GM19452 (cell line): ENCODE results near the gene GNAL.
"Not testable (repeated sequence)": the region's sequence is repeated elsewhere in the genome, so short reads cannot be mapped to it uniquely, and the experiment has no call there.

Source experiments
- ATAC-seq: cut with Tn5 transposase; IDR thresholded peaks from one replicate; pipeline ENCODE4 v1.9.1; 2021; ENCODE audit not compliant: unreplicated experiment

Gene GNAL

DNA sequence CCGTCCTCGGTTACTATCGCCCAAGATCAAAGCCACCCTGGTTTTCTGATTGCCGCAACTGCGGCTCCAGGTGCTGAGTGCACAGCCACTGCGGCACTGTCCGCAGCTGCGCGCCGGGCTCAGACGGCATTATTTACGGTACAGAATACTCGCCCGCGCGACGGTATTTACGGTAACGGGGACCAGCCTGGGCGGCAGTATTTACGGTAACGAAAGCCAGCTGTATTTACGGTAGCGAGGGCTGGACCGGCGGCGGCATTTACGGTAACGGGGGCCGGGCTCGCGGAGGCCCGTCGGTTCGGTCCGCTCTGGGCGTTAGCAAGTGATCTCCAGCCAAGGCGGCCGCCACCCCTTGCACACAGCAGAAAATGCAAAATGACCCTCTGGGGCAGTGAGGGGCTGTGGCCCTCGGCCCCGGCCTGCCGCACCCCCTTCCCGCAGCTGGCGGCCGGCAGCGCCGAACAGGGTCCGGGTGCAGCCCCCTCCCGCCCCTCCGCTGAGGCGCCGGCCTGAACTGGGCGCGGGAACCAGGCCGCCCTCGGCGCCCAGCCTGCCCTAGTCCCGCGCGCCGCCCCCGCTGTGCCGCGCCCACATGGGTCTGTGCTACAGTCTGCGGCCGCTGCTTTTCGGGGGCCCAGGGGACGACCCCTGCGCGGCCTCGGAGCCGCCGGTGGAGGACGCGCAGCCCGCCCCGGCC is at the start of gene GNAL:
TSS of gene GNAL (plus strand) at position 293 of the 697 bp plus-strand sequence. CDS start at position 593, 300 bp downstream.
- ATAC-seq, result peak; percentile 75

DNA sequence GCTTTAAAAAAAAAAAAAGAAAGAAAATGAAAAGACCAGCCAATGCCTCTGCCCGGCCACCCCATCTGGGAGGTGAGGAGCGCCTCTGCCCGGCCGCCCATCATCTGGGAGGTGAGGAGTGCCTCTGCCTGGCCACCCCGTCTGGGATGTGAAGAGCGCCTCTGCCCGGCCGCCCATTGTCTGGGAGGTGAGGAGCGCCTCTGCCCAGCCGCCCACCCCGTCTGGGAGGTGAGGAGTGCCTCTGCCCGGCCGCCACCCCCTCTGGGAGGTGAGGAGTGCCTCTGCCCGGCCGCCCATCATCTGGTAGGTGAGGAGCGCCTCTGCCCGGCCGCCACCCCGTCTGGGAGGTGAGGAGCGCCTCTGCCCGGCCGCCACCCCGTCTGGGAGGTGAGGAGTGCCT is 41.8 kb upstream of the GNAL start:
- ATAC-seq, result not testable (repeated sequence)

DNA sequence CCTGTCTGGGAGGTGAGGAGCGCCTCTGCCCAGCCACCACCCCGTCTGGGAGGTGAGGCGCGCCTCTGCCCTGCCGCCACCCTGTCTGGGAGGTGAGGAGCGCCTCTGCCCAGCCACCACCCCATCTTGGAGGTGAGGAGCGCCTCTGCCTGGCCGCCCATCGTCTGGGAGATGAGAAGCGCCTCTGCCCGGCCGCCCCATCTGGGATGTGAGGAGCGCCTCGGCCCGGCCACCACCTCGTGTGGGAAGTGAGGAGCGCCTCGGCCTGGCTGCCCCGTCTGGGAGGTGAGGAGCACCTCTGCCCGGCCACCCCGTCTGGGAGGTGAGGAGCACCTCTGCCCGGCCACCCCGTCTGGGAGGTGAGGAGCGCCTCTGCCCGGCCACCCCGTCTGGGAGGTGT is 41.3 kb upstream of the GNAL start:
- ATAC-seq, result not testable (repeated sequence)

DNA sequence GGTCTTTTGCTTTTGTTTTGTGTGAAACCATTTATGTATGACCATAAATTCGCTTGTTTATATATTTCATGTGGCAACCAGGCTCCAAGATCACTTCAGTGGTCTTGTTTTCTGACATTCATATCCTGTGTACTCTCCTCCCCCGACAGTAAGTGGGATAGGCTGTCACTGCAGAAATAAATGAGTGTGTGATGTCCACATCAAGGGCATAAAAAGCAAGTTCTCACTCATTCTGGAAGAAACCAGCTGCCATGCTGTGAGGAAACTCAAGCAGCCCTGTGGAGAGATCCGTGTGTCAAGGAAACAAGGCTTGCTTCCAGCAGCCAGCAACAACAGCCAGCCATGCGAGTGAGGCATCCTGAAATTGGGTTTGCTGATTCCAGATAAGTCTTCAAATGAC is 39.2 kb upstream of the GNAL start:
- ATAC-seq, result no peak

DNA sequence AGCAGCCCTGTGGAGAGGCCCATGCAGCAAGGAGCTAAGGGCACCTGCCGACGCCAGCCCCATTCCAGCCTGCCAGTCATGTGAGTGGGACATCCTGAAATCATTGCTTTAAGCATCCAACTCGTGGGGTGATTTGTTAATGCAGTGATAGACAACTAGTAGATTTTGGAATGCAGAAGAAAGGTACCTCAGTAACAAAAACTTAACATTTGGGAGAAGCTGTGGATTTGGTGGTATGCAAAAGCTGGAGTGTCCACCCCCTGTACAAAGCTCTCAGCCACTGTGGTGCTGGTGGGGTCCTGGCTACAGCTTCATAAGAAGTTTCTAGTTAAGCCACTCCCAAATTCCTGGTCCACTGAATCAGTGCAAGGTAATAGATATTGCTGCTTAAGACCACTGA is 37.2 kb upstream of the GNAL start:
- ATAC-seq, result no peak

DNA sequence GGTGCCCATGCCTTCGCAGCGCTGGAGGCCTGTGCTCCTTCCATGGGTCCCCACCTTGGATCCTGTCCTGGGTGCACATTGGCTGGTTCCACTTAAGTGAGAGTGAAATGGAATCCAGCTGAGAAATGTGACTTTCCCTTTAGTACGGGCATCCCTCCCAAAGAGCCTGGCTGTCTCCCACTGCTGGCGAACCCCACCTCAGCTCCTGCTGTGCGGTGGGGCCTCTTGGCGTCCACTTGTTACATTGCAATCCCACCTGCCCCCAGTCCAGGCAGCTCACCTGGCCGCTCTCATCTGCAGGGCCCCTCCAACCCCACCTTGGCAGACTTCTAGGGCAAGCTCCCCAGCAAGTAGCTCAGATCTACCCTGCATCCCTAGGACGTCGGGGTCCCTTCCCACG is 35.5 kb upstream of the GNAL start:
- ATAC-seq, result no peak

DNA sequence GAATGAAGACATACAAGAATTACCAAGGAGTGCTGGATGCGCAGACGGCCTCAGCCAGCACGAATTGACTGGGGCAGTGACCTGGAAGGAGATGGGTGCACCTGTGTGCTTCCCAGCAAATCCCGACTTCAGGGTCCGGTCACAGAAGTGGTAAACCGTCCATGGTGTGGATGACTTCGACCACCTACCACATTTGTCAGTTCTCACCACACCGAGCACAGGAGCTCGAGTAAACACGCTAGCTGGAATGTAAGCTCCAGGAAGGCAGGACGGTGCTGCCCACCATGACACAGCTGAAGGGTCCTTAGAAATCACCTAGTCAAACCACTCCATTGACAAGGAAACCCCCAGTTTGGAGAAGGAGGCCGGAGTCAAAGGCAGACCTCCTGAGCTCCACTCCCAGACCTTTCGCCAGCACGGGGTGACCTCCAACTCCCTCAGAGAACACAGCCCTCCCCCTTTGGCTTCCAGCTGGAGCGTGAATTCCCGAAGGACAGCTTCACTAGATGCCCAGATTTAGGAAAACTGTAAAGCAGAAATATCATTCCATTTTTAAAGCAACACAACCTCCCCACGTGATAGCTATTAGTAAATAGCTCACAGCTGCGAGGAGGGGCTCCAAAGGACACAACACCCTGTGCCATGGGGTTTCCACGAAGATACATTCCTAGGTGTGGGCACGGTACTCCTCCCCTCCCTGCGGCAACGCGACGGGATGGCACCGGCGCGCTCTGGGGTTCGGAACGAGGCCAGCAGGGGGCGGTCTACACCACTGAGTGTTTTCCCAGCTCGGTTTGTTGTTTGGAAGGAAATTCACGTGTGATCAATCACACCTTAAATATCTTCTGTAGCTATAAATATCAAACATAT is 34.1 kb upstream of the GNAL start:
- no peak for ATAC-seq

DNA sequence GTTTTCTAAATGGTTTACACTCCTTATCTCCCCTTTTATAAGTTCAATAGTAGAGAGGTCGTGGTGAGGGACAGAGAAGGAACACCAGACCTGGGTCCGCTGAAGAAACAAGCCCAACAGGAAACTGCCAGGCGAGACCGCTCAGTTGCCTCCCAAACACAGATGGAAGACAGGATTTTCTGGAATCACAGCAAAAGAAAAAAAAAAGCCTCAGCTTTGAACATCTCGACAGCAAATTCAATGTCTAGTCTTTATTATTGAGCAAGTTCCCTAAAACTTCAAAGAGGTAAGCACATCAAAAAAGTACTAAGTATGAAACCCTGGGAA is 33.5 kb upstream of the GNAL start:
- no peak for ATAC-seq

DNA sequence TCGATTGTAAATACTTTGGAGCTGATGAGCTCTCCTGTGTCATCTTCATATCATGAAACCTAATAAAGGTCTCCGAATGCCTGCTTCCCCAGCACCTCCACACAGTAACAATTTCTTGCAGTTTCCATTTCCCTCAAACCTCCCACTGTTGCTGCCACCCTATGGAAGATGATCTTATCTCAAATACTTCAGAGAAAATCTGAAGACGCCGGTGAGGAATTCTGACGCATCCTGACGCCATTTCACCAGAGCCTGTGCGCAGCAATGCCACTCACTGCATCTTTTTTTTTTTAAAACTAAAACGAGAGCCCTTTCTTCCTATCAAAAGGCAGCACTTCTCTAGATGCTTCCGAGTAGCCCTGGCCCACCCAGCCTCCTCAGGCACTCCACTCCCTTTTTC is 31.9 kb upstream of the GNAL start:
- no peak for ATAC-seq

DNA sequence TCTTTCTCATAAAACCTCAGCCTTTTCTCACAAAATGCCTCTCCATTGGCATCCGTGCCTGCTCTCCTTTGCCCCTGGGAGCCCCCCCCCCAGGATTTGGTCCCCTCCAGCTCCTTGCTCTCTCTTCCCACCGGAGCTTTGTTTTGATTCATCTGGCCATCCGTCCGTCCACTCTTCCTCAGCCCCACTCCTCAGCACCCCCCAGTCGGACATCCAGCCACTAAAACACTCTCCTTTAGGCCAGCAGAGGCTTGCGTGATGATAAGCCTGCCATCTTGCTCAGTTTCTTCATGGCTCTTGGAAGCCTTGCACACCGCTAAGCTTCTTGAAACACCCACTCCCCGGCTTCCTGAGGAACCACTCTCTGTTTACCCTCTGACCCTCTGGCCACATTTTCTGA is 31.5 kb upstream of the GNAL start:
- ATAC-seq, result no peak

DNA sequence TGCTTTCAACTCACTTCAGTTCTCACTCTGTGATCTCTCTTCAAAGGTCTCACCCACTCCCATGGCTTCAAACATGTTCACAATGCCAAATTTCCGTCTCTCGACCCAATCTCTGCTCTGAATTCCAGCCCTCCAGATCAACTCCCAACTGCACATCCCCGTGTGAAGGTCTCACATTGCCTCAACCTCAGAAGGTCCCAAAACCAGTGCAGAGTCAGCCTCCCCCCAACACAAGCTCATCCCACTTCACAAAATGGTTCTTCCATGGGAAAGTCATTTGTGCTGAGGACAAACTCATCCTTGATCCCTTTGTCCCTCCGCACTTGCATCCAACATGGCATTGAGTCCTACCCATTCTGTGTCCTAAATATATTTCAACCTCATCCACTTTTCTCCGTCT is 31.0 kb upstream of the GNAL start:
- ATAC-seq, result no peak

DNA sequence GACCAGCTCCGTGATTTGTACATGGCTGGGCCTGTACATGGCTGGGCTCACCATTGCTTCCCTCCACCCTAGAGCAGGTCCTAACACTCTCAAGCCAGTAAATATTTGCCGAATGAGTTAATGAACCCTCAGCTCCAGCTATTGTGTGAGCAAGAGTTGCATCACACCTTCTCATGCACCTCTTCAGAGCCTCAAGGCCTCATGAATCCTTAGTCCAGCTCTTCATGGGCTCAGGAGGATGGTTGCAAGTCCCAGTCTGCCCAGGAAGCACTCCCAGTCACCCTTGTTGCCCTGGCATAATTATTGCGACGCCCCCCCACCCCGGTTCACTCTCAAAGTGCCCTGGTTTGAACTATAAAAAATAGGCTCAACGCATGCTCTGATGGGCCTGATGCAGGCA is 30.1 kb upstream of the GNAL start:
- no peak for ATAC-seq

DNA sequence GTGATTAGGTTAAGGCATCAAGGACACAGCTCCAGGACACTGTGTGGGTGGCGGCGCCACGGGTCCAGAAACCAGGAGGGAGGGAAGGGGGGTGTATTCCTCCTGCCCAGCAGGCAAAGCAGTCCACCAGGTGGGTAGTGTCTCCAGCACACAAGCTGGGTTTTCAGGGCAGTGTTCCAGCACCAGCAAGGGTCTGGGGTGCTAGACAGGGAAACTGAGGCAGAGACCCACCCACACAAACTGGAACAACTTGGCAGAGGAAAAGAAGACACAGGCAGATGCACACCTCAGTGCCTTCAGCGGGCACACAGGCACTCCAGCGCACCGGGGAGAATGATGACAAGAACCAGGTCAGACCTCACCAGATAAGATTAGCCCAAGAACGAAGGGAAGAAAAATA is 28.4 kb upstream of the GNAL start:
- ATAC-seq, result no peak

DNA sequence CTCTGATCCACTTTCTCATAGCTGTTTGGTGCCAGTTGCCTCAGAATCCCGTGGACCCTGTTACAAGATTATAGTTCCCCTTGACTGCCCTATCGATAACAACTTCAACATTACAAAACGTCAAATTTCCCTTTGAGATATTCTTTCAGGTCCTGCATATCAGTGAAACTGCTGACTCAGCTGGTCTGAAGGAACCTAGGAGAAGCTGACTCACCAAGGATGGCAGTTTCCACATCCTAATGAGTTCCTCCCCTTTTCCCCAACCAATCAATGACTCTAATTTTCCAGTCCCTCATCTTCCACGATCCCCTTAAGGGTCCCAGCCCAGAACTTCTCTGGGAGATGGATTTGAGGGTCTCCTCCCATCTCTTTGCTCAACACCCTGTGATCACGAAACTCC is 27.6 kb upstream of the GNAL start:
- no peak for ATAC-seq

DNA sequence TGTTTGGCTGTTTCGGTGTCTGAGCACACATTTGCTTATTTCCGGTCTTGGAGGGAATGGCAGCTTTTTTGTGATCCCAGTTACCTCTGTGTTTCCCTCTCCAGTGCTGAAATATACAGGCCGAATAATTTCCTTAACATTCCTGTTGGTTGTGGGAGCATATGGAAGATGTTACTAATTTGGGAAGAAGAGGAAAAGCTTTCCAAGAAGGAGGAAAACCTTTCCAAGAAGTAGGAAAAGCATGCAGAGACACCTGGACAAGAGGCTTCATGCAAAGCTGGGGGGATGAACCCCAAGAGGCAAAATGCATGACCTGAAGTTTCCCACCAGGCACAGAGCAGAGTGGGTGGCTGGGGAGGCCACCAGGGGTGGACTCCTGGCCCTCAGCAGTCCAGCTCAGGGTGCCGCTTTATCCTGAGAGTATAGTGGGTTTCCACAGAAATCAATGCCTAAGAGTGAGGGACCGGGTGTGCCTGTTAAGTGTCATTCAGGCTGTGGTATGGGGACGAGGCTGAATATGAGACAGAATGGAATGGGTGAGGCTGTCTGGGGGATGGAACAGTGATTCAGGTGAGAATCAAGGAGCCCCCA is 25.5 kb upstream of the GNAL start:
- ATAC-seq, result no peak

DNA sequence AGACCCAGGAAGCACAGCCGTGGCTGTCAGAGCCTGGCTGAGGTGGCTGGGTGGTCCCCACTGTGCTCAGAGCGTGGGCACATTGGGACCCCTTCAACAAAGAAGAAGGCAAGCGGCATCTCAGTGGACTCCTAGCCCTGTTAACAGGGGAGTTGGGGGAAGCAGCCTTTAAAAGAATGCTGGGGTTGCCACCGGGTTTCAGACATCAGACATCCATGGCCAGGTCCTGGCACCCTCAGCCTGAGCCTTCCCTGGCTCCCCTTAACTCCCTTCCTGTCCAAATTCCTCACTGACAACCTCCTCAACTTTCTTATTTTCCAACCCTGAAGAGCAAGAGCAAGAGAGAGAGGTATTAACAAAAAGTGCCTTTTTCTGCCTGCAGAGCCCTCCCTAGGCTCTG is 24.8 kb upstream of the GNAL start:
- no peak for ATAC-seq

DNA sequence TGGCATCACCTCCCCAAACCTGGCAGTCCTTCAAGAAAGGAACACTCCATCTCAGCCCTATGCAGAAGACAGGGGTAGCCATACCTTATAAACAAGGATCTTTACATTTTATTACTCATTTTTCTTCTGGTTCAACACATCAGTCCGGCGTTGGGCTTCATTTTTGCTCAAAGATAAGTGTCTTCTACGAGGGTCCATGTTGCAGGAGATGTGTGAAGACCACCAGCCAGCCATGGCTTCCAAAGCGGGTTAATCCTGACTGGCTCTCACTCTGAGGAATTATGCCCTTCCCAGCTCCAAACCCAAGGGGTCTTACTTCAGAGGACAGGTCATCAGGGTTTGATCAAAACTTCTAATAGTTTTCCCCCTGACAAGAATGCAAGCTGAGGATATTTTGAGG is 23.9 kb upstream of the GNAL start:
- ATAC-seq, result no peak

DNA sequence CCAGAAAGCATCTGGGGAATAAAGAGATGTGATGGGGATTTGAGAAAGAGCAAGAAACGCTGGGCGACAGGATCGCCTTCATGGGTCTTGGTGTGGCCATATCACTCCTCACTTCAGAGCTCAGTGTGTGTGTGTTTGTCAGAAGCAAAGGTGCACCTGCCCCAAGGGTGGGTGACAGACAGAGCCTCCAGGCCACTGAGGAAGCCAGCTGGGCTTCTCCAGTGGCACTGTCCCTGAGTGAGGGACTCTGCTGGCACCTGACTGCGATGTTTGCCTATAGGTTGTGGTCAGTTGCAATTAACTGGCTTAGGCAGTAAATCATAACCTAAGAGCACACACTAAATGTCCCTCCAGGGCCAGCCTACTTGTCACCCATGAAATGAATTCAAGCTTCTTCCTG is 23.5 kb upstream of the GNAL start:
- no peak for ATAC-seq

DNA sequence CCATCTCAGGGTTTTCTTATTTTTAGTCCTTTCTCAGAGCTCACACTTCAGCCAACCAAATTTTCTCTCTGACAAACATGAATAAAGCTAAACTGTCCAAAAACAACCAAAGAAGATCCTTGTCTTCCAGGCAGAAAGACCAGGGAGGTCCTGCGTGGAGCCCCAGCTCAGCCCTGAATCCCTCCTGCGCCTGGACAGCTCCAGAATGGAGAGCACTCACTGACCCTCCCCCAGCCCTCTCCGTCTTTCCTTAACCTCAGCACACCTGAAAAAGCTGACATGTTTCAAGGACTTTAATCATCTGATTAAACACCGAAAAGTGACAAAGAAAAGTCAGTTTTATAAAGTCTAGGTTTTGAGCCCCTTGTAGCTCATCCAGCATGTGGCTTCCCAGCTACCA is 22.9 kb upstream of the GNAL start:
- ATAC-seq, result no peak

DNA sequence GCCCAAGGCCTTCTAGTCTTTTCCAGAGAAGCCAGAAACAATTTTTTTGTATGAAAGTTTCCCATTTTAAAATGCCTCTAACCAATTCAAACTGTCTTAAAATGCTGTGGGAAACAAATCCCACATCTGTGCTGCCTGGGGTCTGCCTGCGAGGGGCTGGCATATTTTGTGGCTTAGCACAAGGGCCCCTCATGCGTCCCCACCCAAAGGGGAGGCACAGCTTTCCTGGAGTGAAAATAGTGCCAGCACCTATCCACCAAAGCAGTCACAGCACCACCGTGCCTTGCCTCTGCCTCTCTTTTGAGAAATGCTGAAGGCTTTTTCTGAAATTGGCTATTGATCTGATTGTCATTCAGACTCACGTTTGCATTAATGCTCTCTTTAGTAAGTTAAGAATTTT is 22.2 kb upstream of the GNAL start:
- ATAC-seq, result no peak

DNA sequence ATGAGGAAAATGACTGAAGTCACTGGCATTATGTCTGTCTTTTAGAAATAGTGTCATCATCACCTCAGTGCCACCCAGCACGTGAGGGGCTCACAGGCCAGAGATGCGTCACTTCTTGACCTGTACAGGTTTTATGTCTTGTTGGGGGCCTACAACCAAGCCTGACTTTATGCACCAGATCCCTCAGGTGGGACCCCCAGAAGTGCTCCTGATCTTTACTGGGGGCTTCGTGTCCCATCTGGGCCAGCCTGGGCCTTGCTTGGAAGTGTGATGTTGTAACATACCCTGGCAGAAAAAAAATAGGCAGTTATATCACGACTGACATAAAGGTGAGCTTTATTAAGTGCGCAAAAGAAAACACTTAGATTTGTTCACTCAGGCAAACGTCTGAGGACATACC is 21.5 kb upstream of the GNAL start:
- no peak for ATAC-seq

DNA sequence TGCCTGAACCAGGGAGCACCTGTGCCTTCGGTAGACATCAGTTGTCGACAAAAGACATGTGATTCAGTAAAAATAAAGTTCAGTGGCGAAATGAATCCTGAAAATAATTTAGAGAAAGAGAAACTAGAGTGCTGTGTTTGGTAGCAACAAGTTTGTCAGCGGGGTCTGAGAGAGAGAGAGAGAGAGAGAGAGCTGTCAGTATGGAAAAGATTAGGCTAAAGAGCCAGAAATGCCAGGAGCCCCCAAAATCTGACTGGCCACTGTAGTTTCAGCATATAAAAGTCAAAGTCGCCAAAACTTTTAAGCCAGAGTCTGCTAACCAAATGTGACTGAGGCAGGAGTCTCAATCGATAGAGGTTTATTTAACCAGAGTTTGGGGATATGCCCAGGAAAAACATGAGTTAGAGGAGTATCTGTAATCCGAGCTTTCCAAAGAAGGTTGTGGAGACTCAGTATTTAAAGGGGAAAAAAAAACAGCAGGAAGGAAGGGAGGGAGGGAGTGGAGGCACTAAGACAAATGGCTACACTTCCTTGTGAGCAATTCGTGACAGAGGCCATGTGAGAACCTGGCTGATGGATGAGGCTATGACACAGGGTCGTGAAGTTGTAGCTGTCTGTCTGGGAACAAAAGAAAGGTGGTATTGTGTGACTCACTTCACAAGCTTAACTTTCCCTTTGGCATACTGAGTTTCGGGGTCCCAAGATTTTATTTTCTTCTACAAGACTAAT is 20.5 kb upstream of the GNAL start:
- ATAC-seq, result no peak
